ENCODE measurements around the gene TULP1.

The TULP1 gene

GRCh38 chr6:35465646-35466045, 47.0 kb downstream of the TULP1 start:
- TF ChIP-seq CTCF (IDR thresholded peaks at IDR 0.05), result no peak
- no peak overlapping the region for H3K27ac ChIP-seq
- H3K27me3 ChIP-seq, result no peaks in the 10 kb centered on the region
- intact Hi-C loops (cut with DNase I; ENCODE audit: low total_unique reads), result loop anchor here (5.0 kb wide), 1 partner anchor 123 kb away; the partner anchor contains the start of gene PPARD
- DNase-seq, result no peak
- peaks cover 0 to 25% (median 12%) of the 10 kb centered on the region in 4 donors for H3K4me1 ChIP-seq
- no peaks in the 10 kb centered on the region for H3K9me3 ChIP-seq
- no peak overlapping the region for H3K4me3 ChIP-seq
- peaks cover 13 to 74% (median 13%) of the 10 kb centered on the region in 3 donors for H3K36me3 ChIP-seq

GRCh38 chr6:35463292-35463691, 49.4 kb downstream of the TULP1 start:
- H3K36me3 ChIP-seq, result peaks cover 22 to 83% (median 23%) of the 10 kb centered on the region in 3 donors

GRCh38 chr6:35461270-35461669, 51.4 kb downstream of the TULP1 start:
- H3K4me3 ChIP-seq, result no peak overlapping the region
- no peak for TF ChIP-seq CTCF (IDR thresholded peaks at IDR 0.05)
- H3K4me1 ChIP-seq, result no peaks in the 10 kb centered on the region
- intact Hi-C loops (cut with DNase I; ENCODE audit: low total_unique reads), result no loop called here
- no peaks in the 10 kb centered on the region for H3K27me3 ChIP-seq
- no peaks in the 10 kb centered on the region for H3K9me3 ChIP-seq
- no peak overlapping the region for H3K27ac ChIP-seq
- peaks cover 34 to 98% (median 41%) of the 10 kb centered on the region in 3 donors for H3K36me3 ChIP-seq
- no peak for DNase-seq

More at GRCh38 chr6:35463292-35463691, 49.4 kb downstream of the TULP1 start:
- Histone ChIP-seq H3K4me3 (no peak overlapping the region), H3K9me3 (no peaks in the 10 kb centered on the region), H3K4me1 (peaks cover 0 to 7% (median 2%) of the 10 kb centered on the region in 4 donors), H3K27ac (no peak overlapping the region), H3K27me3 (no peaks in the 10 kb centered on the region)
- DNase-seq, result no peak
- intact Hi-C loops (cut with DNase I; ENCODE audit: low total_unique reads), result no loop called here
- TF ChIP-seq CTCF (IDR thresholded peaks at IDR 0.05), result no peak

GRCh38 chr6:35457907-35458306, 54.8 kb downstream of the TULP1 start:
- H3K9me3 ChIP-seq, result no peaks in the 10 kb centered on the region
- H3K4me1 ChIP-seq, result peaks cover 0 to 31% (median 20%) of the 10 kb centered on the region in 4 donors
- H3K36me3 ChIP-seq, result peaks cover 34 to 75% (median 41%) of the 10 kb centered on the region in 3 donors
- H3K27ac ChIP-seq, result no peak overlapping the region
- TF ChIP-seq CTCF (IDR thresholded peaks at IDR 0.05), result no peak
- H3K27me3 ChIP-seq, result no peaks in the 10 kb centered on the region
- no peak for DNase-seq
- intact Hi-C loops (cut with DNase I; ENCODE audit: low total_unique reads), result no loop called here
- H3K4me3 ChIP-seq, result no peak overlapping the region

- DNase-seq, result peak in 1 of 2 donors; percentile 79
- intact Hi-C loops (cut with DNase I; ENCODE audit: low total_unique reads), result no loop called here
- no peak for TF ChIP-seq CTCF (IDR thresholded peaks at IDR 0.05)
- peak overlapping the region; percentile 18 to 62 for H3K4me3 ChIP-seq
- H3K27me3 ChIP-seq, result no peaks in the 10 kb centered on the region
- peak overlapping the region; percentile 64 to 77 for H3K27ac ChIP-seq
- H3K9me3 ChIP-seq, result no peaks in the 10 kb centered on the region
- peaks cover 4 to 41% (median 26%) of the 10 kb centered on the region in 4 donors for H3K4me1 ChIP-seq
- H3K36me3 ChIP-seq, result peaks cover 20 to 42% (median 31%) of the 10 kb centered on the region in 3 donors
Measured at GRCh38 chr6:35454391-35455110, 58.1 kb downstream of the TULP1 start.
